SK-N-SH treated with all-trans-retinoic acid at 6 μM for 48 hours (cell line): ENCODE results near the gene GPR152.

Experiments
- ARNTL ChIP-seq: fragments of 450-650 bp; formaldehyde crosslinking; IDR thresholded peaks from 2 replicates; pipeline ENCODE4 v1.5.0; 2020; ENCODE audit warnings: low read depth, mild to moderate bottlenecking, moderate library complexity, borderline replicate concordance
- ESRRG ChIP-seq: fragments of 250-450 bp; sonication (Bioruptor Pico); IDR thresholded peaks from 2 replicates; pipeline ENCODE4 v1.6.1; 2021; ENCODE audit warnings: mild to moderate bottlenecking
- PATZ1 ChIP-seq: fragments of 250-450 bp; sonication (Bioruptor Pico); IDR thresholded peaks from 2 replicates; pipeline ENCODE4 v1.8.0; 2020; ENCODE audit warnings: mild to moderate bottlenecking, moderate library complexity, borderline replicate concordance
- POU6F1 ChIP-seq: fragments of 250-450 bp; sonication (Bioruptor Pico); IDR thresholded peaks from 2 replicates; pipeline ENCODE4 v1.8.0; 2021; ENCODE audit warnings: low read depth, mild to moderate bottlenecking, moderate library complexity, borderline replicate concordance
- PPARA ChIP-seq: fragments of 250-450 bp; sonication (Bioruptor Pico); IDR thresholded peaks from 2 replicates; pipeline ENCODE4 v1.5.0; 2020; ENCODE audit warnings: mild to moderate bottlenecking, borderline replicate concordance
- RARB ChIP-seq: fragments of 250-450 bp; sonication (Bioruptor Pico); IDR thresholded peaks from 2 replicates; pipeline ENCODE4 v1.8.0; 2021; ENCODE audit warnings: mild to moderate bottlenecking, moderate library complexity
- TCF4 ChIP-seq: fragments of 250-450 bp; sonication (Bioruptor Pico); IDR thresholded peaks from 2 replicates; pipeline ENCODE4 v1.8.0; 2021; ENCODE audit warnings: mild to moderate bottlenecking, moderate library complexity, borderline replicate concordance
- ZC3H10 ChIP-seq: fragments of 250-450 bp; sonication (Bioruptor Pico); IDR thresholded peaks from 2 replicates; pipeline ENCODE4 v1.5.1; 2021; ENCODE audit warnings: mild to moderate bottlenecking, moderate library complexity
- ZFP3 ChIP-seq: fragments of 250-450 bp; sonication (Bioruptor Pico); IDR thresholded peaks from 2 replicates; pipeline ENCODE4 v1.5.0; 2020; ENCODE audit warnings: mild to moderate bottlenecking, moderate library complexity
- ZNF565 ChIP-seq: fragments of 450-650 bp; formaldehyde crosslinking; conservative IDR thresholded peaks from 2 replicates; pipeline ENCODE4 v1.5.0; 2020; ENCODE audit warnings: low read depth, mild to moderate bottlenecking, moderate library complexity
- TF ChIP-seq, protein P1 (sequence below): fragments of 250-450 bp; sonication (Bioruptor Pico); IDR thresholded peaks from 2 replicates; pipeline ENCODE4 v1.5.1; 2020; ENCODE audit warnings: low read depth, mild to moderate bottlenecking, moderate library complexity
- TF ChIP-seq, protein P2 (sequence below): fragments of 250-450 bp; sonication (Bioruptor Pico); IDR thresholded peaks from 2 replicates; pipeline ENCODE4 v1.5.0; 2020; ENCODE audit warnings: mild to moderate bottlenecking, moderate library complexity

DNA sequence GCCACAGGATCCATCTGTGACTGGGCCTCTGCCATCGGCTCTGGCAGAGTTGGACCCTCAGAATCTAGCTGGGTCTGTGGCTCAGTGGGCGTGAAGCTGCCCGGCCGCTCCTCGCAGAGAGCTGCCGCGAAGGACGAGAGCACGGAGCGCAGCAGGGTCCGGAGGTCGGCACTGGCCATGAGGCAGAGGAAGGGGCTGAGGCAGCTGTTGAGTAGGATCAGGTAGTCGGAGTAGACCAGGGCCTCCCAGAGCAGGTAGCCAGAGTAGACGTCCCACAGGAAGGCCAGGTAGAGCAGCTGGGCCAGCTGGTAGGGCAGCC is 912 bp downstream of the GPR152 start:
- TF ChIP-seq ARNTL (CRISPR knock-in tag) (no peak), PPARA (no peak), POU6F1 (CRISPR knock-in tag) (no peak), TCF4 (CRISPR knock-in tag) (no peak), ESRRG (no peak), RARB (CRISPR knock-in tag) (no peak), ZFP3 (CRISPR knock-in tag) (no peak), ZC3H10 (CRISPR knock-in tag) (no peak), PATZ1 (CRISPR knock-in tag) (no peak), ZNF565 (CRISPR knock-in tag) (no peak)
- TF ChIP-seq, protein P1, sequence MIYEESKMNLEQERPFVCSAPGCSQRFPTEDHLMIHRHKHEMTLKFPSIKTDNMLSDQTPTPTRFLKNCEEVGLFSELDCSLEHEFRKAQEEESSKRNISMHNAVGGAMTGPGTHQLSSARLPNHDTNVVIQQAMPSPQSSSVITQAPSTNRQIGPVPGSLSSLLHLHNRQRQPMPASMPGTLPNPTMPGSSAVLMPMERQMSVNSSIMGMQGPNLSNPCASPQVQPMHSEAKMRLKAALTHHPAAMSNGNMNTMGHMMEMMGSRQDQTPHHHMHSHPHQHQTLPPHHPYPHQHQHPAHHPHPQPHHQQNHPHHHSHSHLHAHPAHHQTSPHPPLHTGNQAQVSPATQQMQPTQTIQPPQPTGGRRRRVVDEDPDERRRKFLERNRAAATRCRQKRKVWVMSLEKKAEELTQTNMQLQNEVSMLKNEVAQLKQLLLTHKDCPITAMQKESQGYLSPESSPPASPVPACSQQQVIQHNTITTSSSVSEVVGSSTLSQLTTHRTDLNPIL (CRISPR knock-in tag) = no peak
- TF ChIP-seq, protein P2, sequence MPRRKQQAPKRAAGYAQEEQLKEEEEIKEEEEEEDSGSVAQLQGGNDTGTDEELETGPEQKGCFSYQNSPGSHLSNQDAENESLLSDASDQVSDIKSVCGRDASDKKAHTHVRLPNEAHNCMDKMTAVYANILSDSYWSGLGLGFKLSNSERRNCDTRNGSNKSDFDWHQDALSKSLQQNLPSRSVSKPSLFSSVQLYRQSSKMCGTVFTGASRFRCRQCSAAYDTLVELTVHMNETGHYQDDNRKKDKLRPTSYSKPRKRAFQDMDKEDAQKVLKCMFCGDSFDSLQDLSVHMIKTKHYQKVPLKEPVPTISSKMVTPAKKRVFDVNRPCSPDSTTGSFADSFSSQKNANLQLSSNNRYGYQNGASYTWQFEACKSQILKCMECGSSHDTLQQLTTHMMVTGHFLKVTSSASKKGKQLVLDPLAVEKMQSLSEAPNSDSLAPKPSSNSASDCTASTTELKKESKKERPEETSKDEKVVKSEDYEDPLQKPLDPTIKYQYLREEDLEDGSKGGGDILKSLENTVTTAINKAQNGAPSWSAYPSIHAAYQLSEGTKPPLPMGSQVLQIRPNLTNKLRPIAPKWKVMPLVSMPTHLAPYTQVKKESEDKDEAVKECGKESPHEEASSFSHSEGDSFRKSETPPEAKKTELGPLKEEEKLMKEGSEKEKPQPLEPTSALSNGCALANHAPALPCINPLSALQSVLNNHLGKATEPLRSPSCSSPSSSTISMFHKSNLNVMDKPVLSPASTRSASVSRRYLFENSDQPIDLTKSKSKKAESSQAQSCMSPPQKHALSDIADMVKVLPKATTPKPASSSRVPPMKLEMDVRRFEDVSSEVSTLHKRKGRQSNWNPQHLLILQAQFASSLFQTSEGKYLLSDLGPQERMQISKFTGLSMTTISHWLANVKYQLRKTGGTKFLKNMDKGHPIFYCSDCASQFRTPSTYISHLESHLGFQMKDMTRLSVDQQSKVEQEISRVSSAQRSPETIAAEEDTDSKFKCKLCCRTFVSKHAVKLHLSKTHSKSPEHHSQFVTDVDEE (CRISPR knock-in tag) = no peak
